HEK293 (cell line): ENCODE measurements around the gene ADAMTSL3.

Experiments used
- CTCF ChIA-PET: fragments of 350-600 bp; formaldehyde crosslinking; extraction: SDS; loops from one replicate; lab custom pipeline; 2021; ENCODE audit warnings: antibody characterized with exemption; lab: Yijun Ruan, JAX
- POLR2A ChIA-PET: fragments of 300-600 bp; formaldehyde crosslinking; extraction: SDS; loops from one replicate; lab custom pipeline; 2020; ENCODE audit warnings: antibody characterized with exemption, inconsistent platforms; lab: Yijun Ruan, JAX
- H3K27ac ChIP-seq: fragments of 200-500 bp; sonication (Bioruptor generic); 2 replicates; pipeline ENCODE4 v1.5.1; 2014; ENCODE audit warnings: low read depth, low read length, control low read depth, inconsistent platforms; ENCODE audit errors: extremely low read depth
- H3K36me3 ChIP-seq, 2 experiments: fragments of 200-500 bp in 1 of 2; sonication (Bioruptor generic) in 1 of 2; 1 replicate in 1 of 2; 2 replicates in 1 of 2; pipeline ENCODE4 v1.5.1; 2014 to 2017; ENCODE audit warnings: inconsistent platforms in 2 of 2, low read length in 2 of 2; ENCODE audit not compliant: control insufficient read depth in 2 of 2, insufficient read depth in 1 of 2
- H3K4me1 ChIP-seq: fragments of 200-500 bp; sonication (Bioruptor generic); 2 replicates; pipeline ENCODE4 v1.5.1; 2014; ENCODE audit warnings: mild to moderate bottlenecking, low read length, inconsistent platforms; ENCODE audit not compliant: control insufficient read depth, insufficient read depth
- H3K4me3 ChIP-seq: 2 replicates; pipeline ENCODE4 v1.5.1; 2011; ENCODE audit warnings: low read depth, mild to moderate bottlenecking, control low read depth, low read length, moderate library complexity
- H3K9me3 ChIP-seq: fragments of 200-500 bp; sonication (Bioruptor generic); 2 replicates; pipeline ENCODE4 v1.5.1; 2014; ENCODE audit warnings: low read depth, low read length, inconsistent platforms; ENCODE audit not compliant: control insufficient read depth, insufficient read depth
- ATF2 ChIP-seq: fragments of 450-650 bp; formaldehyde crosslinking; IDR thresholded peaks from 2 replicates; pipeline ENCODE4 v1.5.1; 2016; ENCODE audit warnings: missing biosample characterization, missing genetic modification characterization, low read depth
- BCL11A ChIP-seq: fragments of 450-650 bp; formaldehyde crosslinking; IDR thresholded peaks from 2 replicates; pipeline ENCODE4 v1.5.1; 2016; ENCODE audit warnings: low read depth, missing biosample characterization, missing genetic modification characterization
- ELK4 ChIP-seq: IDR thresholded peaks from 2 replicates; pipeline ENCODE4 v1.6.1; 2011; ENCODE audit warnings: mild to moderate bottlenecking, low read depth, low read length, borderline replicate concordance
- INSM2 ChIP-seq: fragments of 450-650 bp; formaldehyde crosslinking; IDR thresholded peaks from 2 replicates; pipeline ENCODE4 v1.5.1; 2016; ENCODE audit warnings: missing biosample characterization, missing genetic modification characterization
- KLF8 ChIP-seq: fragments of 450-650 bp; formaldehyde crosslinking; IDR thresholded peaks from 2 replicates; pipeline ENCODE4 v1.5.1; 2016; ENCODE audit warnings: missing biosample characterization, missing genetic modification characterization
- ZBTB11 ChIP-seq: fragments of 450-650 bp; formaldehyde crosslinking; conservative IDR thresholded peaks from 2 replicates; pipeline ENCODE4 v1.5.1; 2016; ENCODE audit warnings: low read depth, missing biosample characterization, missing genetic modification characterization
- ZBTB20 ChIP-seq: fragments of 450-650 bp; formaldehyde crosslinking; IDR thresholded peaks from 2 replicates; pipeline ENCODE4 v1.5.1; 2016; ENCODE audit warnings: missing biosample characterization, missing genetic modification characterization
- ZBTB21 ChIP-seq: fragments of 450-650 bp; formaldehyde crosslinking; IDR thresholded peaks from 2 replicates; pipeline ENCODE4 v1.5.1; 2017; ENCODE audit warnings: missing biosample characterization, missing genetic modification characterization
- ZNF114 ChIP-seq: fragments of 450-650 bp; formaldehyde crosslinking; IDR thresholded peaks from 2 replicates; pipeline ENCODE4 v1.5.0; 2017; ENCODE audit warnings: missing biosample characterization, missing genetic modification characterization
- ZNF280C ChIP-seq: fragments of 450-650 bp; formaldehyde crosslinking; IDR thresholded peaks from 2 replicates; pipeline ENCODE4 v1.5.1; 2016; ENCODE audit warnings: missing biosample characterization, missing genetic modification characterization
- ZNF292 ChIP-seq: fragments of 450-650 bp; formaldehyde crosslinking; IDR thresholded peaks from 2 replicates; pipeline ENCODE4 v1.5.1; 2016; ENCODE audit warnings: low read depth, missing biosample characterization, missing genetic modification characterization, borderline replicate concordance
- ZNF302 ChIP-seq: fragments of 450-650 bp; formaldehyde crosslinking; IDR thresholded peaks from 2 replicates; pipeline ENCODE4 v1.5.1; 2016; ENCODE audit warnings: missing biosample characterization, missing genetic modification characterization, low read depth
- ZNF354C ChIP-seq: fragments of 450-650 bp; formaldehyde crosslinking; IDR thresholded peaks from 2 replicates; pipeline ENCODE4 v1.5.1; 2016; ENCODE audit warnings: missing biosample characterization, missing genetic modification characterization, low read depth, borderline replicate concordance
- ZNF394 ChIP-seq: fragments of 450-650 bp; formaldehyde crosslinking; IDR thresholded peaks from 2 replicates; pipeline ENCODE4 v1.5.1; 2016; ENCODE audit warnings: missing biosample characterization, missing genetic modification characterization, mild to moderate bottlenecking, moderate library complexity, borderline replicate concordance
- ZNF433 ChIP-seq: fragments of 450-650 bp; formaldehyde crosslinking; IDR thresholded peaks from 2 replicates; pipeline ENCODE4 v1.5.1; 2016; ENCODE audit warnings: missing biosample characterization, missing genetic modification characterization, low read depth
- ZNF48 ChIP-seq: fragments of 450-650 bp; formaldehyde crosslinking; IDR thresholded peaks from 2 replicates; pipeline ENCODE4 v1.5.1; 2016; ENCODE audit warnings: missing biosample characterization, missing genetic modification characterization
- ZNF510 ChIP-seq: fragments of 450-650 bp; formaldehyde crosslinking; IDR thresholded peaks from 2 replicates; pipeline ENCODE4 v1.5.1; 2018; ENCODE audit warnings: mild to moderate bottlenecking, missing genetic modification characterization, missing biosample characterization; ENCODE audit not compliant: insufficient replicate concordance
- ZNF629 ChIP-seq: fragments of 450-650 bp; formaldehyde crosslinking; IDR thresholded peaks from 2 replicates; pipeline ENCODE4 v1.5.1; 2017; ENCODE audit warnings: missing biosample characterization, missing genetic modification characterization
- ZNF76 ChIP-seq: fragments of 450-650 bp; formaldehyde crosslinking; IDR thresholded peaks from 2 replicates; pipeline ENCODE4; 2016; ENCODE audit warnings: low read depth, missing biosample characterization, missing genetic modification characterization, borderline replicate concordance
- ZNF843 ChIP-seq: fragments of 450-650 bp; formaldehyde crosslinking; IDR thresholded peaks from 2 replicates; pipeline ENCODE4 v1.5.1; 2016; ENCODE audit warnings: missing biosample characterization, missing genetic modification characterization
- ZXDB ChIP-seq: fragments of 450-650 bp; formaldehyde crosslinking; IDR thresholded peaks from 2 replicates; pipeline ENCODE4 v1.5.1; 2016; ENCODE audit warnings: missing biosample characterization, missing genetic modification characterization

The ADAMTSL3 gene

GRCh38 chr15:83710452-83710851, 56.5 kb downstream of the ADAMTSL3 start:
- Histone ChIP-seq H3K9me3 (no peaks in the 10 kb centered on the region), H3K4me3 (no peak overlapping the region), H3K4me1 (no peaks in the 10 kb centered on the region), H3K36me3 (no peaks in the 10 kb centered on the region), H3K27ac (no peak overlapping the region)
- ChIA-PET POLR2A (no interaction called here), CTCF (no interaction called here)
- TF ChIP-seq ZNF843 (tag by site-specific recombination) (no peak), ZXDB (tag by site-specific recombination) (no peak), ZBTB21 (tag by site-specific recombination) (peak; percentile 49; the same call in 1 of the 2 replicates), ZNF114 (no peak), ZBTB20 (no peak), ATF2 (tag by site-specific recombination) (peak; percentile 51), ZNF629 (tag by site-specific recombination) (peak; percentile 61; the same call in 1 of the 2 replicates), ELK4 (no peak), ZNF510 (tag by site-specific recombination) (no peak), ZNF76 (no peak), ZNF394 (tag by site-specific recombination) (no peak)

GRCh38 chr15:83711236-83711635, 57.3 kb downstream of the ADAMTSL3 start:
- ChIA-PET CTCF (no interaction called here), POLR2A (no interaction called here)
- no peaks in the 10 kb centered on the region for H3K36me3 ChIP-seq
- no peak overlapping the region for H3K4me3 ChIP-seq
- no peaks in the 10 kb centered on the region for H3K4me1 ChIP-seq
- H3K27ac ChIP-seq = no peak overlapping the region
- TF ChIP-seq ZNF48 (tag by site-specific recombination) (no peak), ATF2 (tag by site-specific recombination) (no peak), ZNF354C (tag by site-specific recombination) (no peak), KLF8 (no peak), ZNF280C (no peak)
- H3K9me3 ChIP-seq = no peaks in the 10 kb centered on the region

- POLR2A ChIA-PET = no interaction called here
- no peak overlapping the region for H3K4me3 ChIP-seq
- H3K36me3 ChIP-seq = no peaks in the 10 kb centered on the region
- no peaks in the 10 kb centered on the region for H3K9me3 ChIP-seq
- no peaks in the 10 kb centered on the region for H3K4me1 ChIP-seq
- H3K27ac ChIP-seq = no peak overlapping the region
- CTCF ChIA-PET = no interaction called here
- no peak for TF ChIP-seq ZNF433 (tag by site-specific recombination)
- no peak for TF ChIP-seq BCL11A (tag by site-specific recombination)
- TF ChIP-seq ZNF292 (tag by site-specific recombination) = no peak
- TF ChIP-seq ZNF302 (tag by site-specific recombination) = no peak
- TF ChIP-seq ZBTB11 = no peak
- TF ChIP-seq INSM2 = no peak
These were observed 59.3 kb downstream of the ADAMTSL3 start for GRCh38 chr15:83713242-83713641.
